Common myeloid progenitor, CD34-positive (primary cell): ENCODE data around the gene IBTK.
"Not testable (repeated sequence)": the region's sequence is repeated elsewhere in the genome, so short reads cannot be mapped to it uniquely, and the experiment has no call there.

Experiments
- CTCF ChIA-PET: fragments of 350-600 bp; sonication (Branson Sonifier 250); formaldehyde crosslinking; loops from one replicate; lab custom pipeline; 2021; ENCODE audit warnings: antibody characterized with exemption; lab: Charles Lee
- POLR2A ChIA-PET: fragments of 350-600 bp; sonication (Branson Sonifier 250); formaldehyde crosslinking; loops from one replicate; lab custom pipeline; 2021; ENCODE audit warnings: antibody characterized with exemption; lab: Charles Lee
- DNase-seq, 3 donors: peaks; one replicate each; pipeline versions ENCODE4 v3.0.0 to v3.0.0-alpha.2; 2013
- H3K27ac ChIP-seq, 2 experiments: 1 replicate in 1 of 2; 2 replicates in 1 of 2; pipeline ENCODE4 v1.7.0; 2013; ENCODE audit warnings: inconsistent platforms in 2 of 2, low read length in 2 of 2, mild to moderate bottlenecking in 2 of 2, low read depth in 1 of 2, moderate library complexity in 1 of 2; ENCODE audit not compliant: severe bottlenecking in 2 of 2, insufficient read depth in 1 of 2, poor library complexity in 1 of 2
- H3K27me3 ChIP-seq, 5 experiments: replicated peaks in 2 of 5; 1 replicate in 3 of 5; 2 replicates in 2 of 5; pipeline versions ENCODE4 v1.6.1 to v1.7.0; 2013; ENCODE audit warnings: low read length in 4 of 5, mild to moderate bottlenecking in 2 of 5, moderate library complexity in 2 of 5, inconsistent platforms in 1 of 5; ENCODE audit not compliant: insufficient read depth in 5 of 5, control insufficient read depth in 4 of 5
- H3K36me3 ChIP-seq, 4 experiments: 1 replicate in 2 of 4; 2 replicates in 2 of 4; pipeline versions ENCODE4 v1.6.1 to v1.7.0; 2013; ENCODE audit warnings: low read length in 3 of 4, control low read depth in 1 of 4, mild to moderate bottlenecking in 1 of 4; ENCODE audit not compliant: control insufficient read depth in 4 of 4, insufficient read depth in 4 of 4
- H3K4me1 ChIP-seq, 4 experiments: 1 replicate in 3 of 4; 2 replicates in 1 of 4; pipeline versions ENCODE4 v1.6.1 to v1.7.1; 2013; ENCODE audit warnings: low read length in 3 of 4, mild to moderate bottlenecking in 3 of 4, control low read depth in 1 of 4, inconsistent platforms in 1 of 4, moderate library complexity in 1 of 4; ENCODE audit not compliant: control insufficient read depth in 4 of 4, insufficient read depth in 4 of 4; ENCODE audit errors: control extremely low read depth in 1 of 4
- H3K4me3 ChIP-seq, 7 experiments: 1 replicate in 4 of 7; 2 replicates in 3 of 7; pipeline versions ENCODE4 v1.5.1 to v1.7.0; 2013; ENCODE audit warnings: mild to moderate bottlenecking in 7 of 7, low read length in 6 of 7, moderate library complexity in 6 of 7, inconsistent platforms in 2 of 7, low read depth in 2 of 7, control low read depth in 1 of 7; ENCODE audit not compliant: insufficient read depth in 4 of 7, control insufficient read depth in 1 of 7; ENCODE audit errors: extremely low read depth in 1 of 7
- H3K9me3 ChIP-seq, 5 experiments: 1 replicate in 4 of 5; 2 replicates in 1 of 5; pipeline versions ENCODE4 v1.6.1 to v1.7.1; 2013; ENCODE audit warnings: low read length in 4 of 5, mild to moderate bottlenecking in 2 of 5, inconsistent platforms in 1 of 5, low read depth in 1 of 5, moderate library complexity in 1 of 5; ENCODE audit not compliant: control insufficient read depth in 4 of 5, insufficient read depth in 2 of 5; ENCODE audit errors: control extremely low read depth in 1 of 5
- WGBS: methylation state at CpG from one replicate; pipeline ENCODE4 v1.1.5; 2013; ENCODE audit not compliant: insufficient coverage; 5-methylcytosine and 5-hydroxymethylcytosine counted together

The IBTK gene

GRCh38 chr6:82204020-82204419 lies 43.5 kb downstream of the IBTK start:
- Histone ChIP-seq H3K9me3 (peaks cover 0 to 2% (median 0%) of the 10 kb centered on the region in 5 experiments), H3K27ac (no peak overlapping the region), H3K36me3 (peaks cover 20 to 55% (median 36%) of the 10 kb centered on the region in 4 experiments), H3K4me1 (peaks cover 0 to 9% (median 0%) of the 10 kb centered on the region in 4 experiments), H3K4me3 (no peak overlapping the region), H3K27me3 (no peaks in the 10 kb centered on the region)
- CTCF ChIA-PET = no interaction called here
- DNase-seq = peak in 2 of 3 donors; percentile 6 to 38
- POLR2A ChIA-PET = no interaction called here

GRCh38 chr6:82197784-82198183 lies 49.8 kb downstream of the IBTK start:
- ChIA-PET CTCF (interaction anchor here (0.9 kb wide), 1 partner anchor 21 kb away, joined by 3 read pairs; no protein-coding TSS in a partner anchor), POLR2A (no interaction called here)
- 100% methylated on average over 3 of the region's 4 CpGs for WGBS
- Histone ChIP-seq H3K4me1 (no peaks in the 10 kb centered on the region), H3K36me3 (peaks cover 27 to 71% (median 55%) of the 10 kb centered on the region in 4 experiments), H3K9me3 (no peaks in the 10 kb centered on the region), H3K4me3 (no peak overlapping the region), H3K27me3 (no peaks in the 10 kb centered on the region), H3K27ac (peak overlapping the region in 1 of 2 experiments; percentile 16)
- DNase-seq = no peak

GRCh38 chr6:82197245-82197644 lies 50.3 kb downstream of the IBTK start:
- POLR2A ChIA-PET, H3K4me1 ChIP-seq, H3K27ac ChIP-seq, H3K27me3 ChIP-seq, CTCF ChIA-PET, H3K9me3 ChIP-seq, H3K4me3 ChIP-seq, DNase-seq: not testable (repeated sequence)
- 100% methylated on average over 1 of the region's 5 CpGs for WGBS
- H3K36me3 ChIP-seq = peaks cover 25 to 71% (median 52%) of the 10 kb centered on the region in 4 experiments

DNA sequence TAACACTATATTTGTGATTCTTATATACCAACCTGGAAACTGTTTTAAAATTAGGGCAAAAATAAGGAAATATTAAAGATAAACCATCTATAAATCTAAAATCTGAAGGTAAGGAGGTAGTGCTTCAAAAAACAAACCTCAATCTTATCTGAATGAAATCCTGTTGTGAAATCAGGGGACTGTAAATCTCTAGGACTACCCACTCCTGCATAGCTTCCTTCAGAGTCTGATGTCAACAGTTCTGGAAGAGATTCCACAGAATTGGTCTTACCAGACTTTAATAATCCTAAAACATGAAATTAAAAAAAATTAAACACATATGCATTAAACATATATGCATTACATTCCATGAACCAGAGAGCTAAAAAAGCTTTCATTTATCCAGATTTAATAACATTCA lies 51.4 kb downstream of the IBTK start:
- POLR2A ChIA-PET = interaction anchor here (0.7 kb wide), 1 partner anchor 10 kb away, joined by 5 read pairs; no protein-coding TSS in a partner anchor
- H3K27me3 ChIP-seq = no peaks in the 10 kb centered on the region
- no peaks in the 10 kb centered on the region for H3K4me1 ChIP-seq
- DNase-seq = no peak
- no peak overlapping the region for H3K27ac ChIP-seq
- no peak overlapping the region for H3K4me3 ChIP-seq
- H3K9me3 ChIP-seq = no peaks in the 10 kb centered on the region
- CTCF ChIA-PET = interaction anchor here (0.7 to 1.4 kb wide), 4 partner anchors 16 to 1318 kb away, joined by 3 to 6 read pairs (median 4); no protein-coding TSS in a partner anchor
- peaks cover 30 to 71% (median 54%) of the 10 kb centered on the region in 4 experiments for H3K36me3 ChIP-seq

GRCh38 chr6:82195619-82196018 lies 51.9 kb downstream of the IBTK start:
- Histone ChIP-seq H3K27ac (no peak overlapping the region), H3K27me3 (no peaks in the 10 kb centered on the region), H3K36me3 (peaks cover 30 to 70% (median 54%) of the 10 kb centered on the region in 4 experiments), H3K4me1 (no peaks in the 10 kb centered on the region), H3K4me3 (no peak overlapping the region), H3K9me3 (no peaks in the 10 kb centered on the region)
- POLR2A ChIA-PET = interaction anchor here (0.7 kb wide), 1 partner anchor 10 kb away, joined by 5 read pairs; no protein-coding TSS in a partner anchor
- WGBS = no CpG with 5 or more reads among the region's 4 CpGs
- CTCF ChIA-PET = interaction anchor here (0.7 to 1.4 kb wide), 4 partner anchors 17 to 1318 kb away, joined by 3 to 6 read pairs (median 4); no protein-coding TSS in a partner anchor
- no peak for DNase-seq

DNA sequence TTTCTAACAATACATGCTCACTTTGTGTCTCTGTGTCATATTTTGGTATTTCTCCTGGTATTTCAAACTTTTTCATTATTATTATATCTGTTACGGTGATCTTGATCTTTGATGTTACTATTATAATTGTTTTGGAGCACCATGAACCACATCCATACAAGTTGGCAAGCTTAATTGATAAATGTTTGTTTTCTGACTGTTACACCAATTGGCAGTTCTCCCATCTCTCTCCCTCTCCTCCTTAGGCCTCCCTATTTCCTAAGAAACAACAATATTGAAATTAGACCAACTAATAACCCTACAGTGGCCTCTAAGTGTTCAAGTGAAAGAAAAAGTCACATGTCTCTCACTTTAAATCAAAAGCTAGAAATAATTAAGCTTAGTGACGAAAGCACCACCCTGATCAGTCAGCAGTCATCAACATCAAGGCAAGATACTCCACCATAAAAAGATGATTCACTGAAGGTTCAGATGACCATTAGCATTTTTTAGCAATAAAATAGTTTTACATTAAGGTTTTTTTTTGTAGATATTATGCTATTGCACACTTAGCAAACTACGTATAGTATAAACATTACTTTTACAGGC lies 61.5 kb downstream of the IBTK start:
- WGBS = no CpG with 5 or more reads among the region's 3 CpGs
- Histone ChIP-seq H3K9me3 (no peaks in the 10 kb centered on the region), H3K4me1 (no peaks in the 10 kb centered on the region), H3K27me3 (no peaks in the 10 kb centered on the region), H3K36me3 (peaks cover 15 to 54% (median 32%) of the 10 kb centered on the region in 4 experiments), H3K27ac (no peak overlapping the region), H3K4me3 (no peak overlapping the region)
- ChIA-PET POLR2A (no interaction called here), CTCF (no interaction called here)
- DNase-seq = no peak

- Histone ChIP-seq H3K27ac (no peak overlapping the region), H3K4me3 (no peak overlapping the region), H3K27me3 (no peaks in the 10 kb centered on the region), H3K4me1 (no peaks in the 10 kb centered on the region), H3K36me3 (peaks cover 15 to 52% (median 29%) of the 10 kb centered on the region in 4 experiments), H3K9me3 (no peaks in the 10 kb centered on the region)
- CTCF ChIA-PET = interaction anchor here (0.9 to 1.5 kb wide), 2 partner anchors 417 to 882 kb away, joined by 3 read pairs; partner anchors contain the start of gene UBE3D
- POLR2A ChIA-PET = no interaction called here
- DNase-seq = no peak
These were observed 63.8 kb downstream of the IBTK start for GRCh38 chr6:82183642-82184282.
